Measurements from ENCODE around the gene FAM83G. TPM values are rescaled to one million over a fixed set of nuclear protein-coding genes. Genes with fewer than 3 reads are reported as not detected.

FAM83G gene
- total and polyA plus RNA-seq, 8 donors, result 5.6 to 12.9 (median 9.4) TPM

DNA sequence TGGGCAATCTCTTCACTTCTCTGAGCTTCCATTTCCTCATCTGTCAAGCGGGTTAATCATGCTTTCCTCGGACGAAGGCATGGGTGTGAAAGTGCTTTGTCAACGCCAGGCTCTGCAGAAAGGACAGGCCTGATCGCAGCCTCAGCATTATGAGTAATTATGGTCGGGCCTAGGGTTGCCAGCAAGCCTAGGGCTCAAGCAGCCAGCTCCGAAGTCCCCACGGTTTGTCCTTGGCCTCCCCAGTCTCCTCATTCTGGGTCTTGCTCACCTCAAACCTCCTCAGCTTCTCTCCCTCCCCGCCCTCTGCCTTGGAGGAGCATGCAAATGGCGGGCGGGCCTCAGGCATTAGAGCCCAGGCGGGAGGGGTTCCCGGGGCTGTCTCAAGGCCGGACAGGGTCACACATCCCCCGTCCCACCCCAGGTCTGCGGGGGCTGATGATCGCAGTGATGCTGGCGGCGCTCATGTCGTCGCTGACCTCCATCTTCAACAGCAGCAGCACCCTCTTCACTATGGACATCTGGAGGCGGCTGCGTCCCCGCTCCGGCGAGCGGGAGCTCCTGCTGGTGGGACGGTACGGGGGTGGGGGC is 10.2 kb upstream of the FAM83G start:
- Histone ChIP-seq H3K36me3 (no peaks in the 10 kb centered on the region), H3K4me3 (no peak overlapping the region), H3K9me3 (no peaks in the 10 kb centered on the region), H3K4me1 (no peaks in the 10 kb centered on the region), H3K27me3 (no peaks in the 10 kb centered on the region), H3K27ac (no peak overlapping the region)
- ATAC-seq (no peak), FAIRE-seq (no peak), DNase-seq (peak in 2 of 6 donors; percentile 13 to 47)
- TF ChIP-seq, protein P1, sequence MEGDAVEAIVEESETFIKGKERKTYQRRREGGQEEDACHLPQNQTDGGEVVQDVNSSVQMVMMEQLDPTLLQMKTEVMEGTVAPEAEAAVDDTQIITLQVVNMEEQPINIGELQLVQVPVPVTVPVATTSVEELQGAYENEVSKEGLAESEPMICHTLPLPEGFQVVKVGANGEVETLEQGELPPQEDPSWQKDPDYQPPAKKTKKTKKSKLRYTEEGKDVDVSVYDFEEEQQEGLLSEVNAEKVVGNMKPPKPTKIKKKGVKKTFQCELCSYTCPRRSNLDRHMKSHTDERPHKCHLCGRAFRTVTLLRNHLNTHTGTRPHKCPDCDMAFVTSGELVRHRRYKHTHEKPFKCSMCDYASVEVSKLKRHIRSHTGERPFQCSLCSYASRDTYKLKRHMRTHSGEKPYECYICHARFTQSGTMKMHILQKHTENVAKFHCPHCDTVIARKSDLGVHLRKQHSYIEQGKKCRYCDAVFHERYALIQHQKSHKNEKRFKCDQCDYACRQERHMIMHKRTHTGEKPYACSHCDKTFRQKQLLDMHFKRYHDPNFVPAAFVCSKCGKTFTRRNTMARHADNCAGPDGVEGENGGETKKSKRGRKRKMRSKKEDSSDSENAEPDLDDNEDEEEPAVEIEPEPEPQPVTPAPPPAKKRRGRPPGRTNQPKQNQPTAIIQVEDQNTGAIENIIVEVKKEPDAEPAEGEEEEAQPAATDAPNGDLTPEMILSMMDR (IDR thresholded peaks at IDR 0.05), result no peak
- 72 to 73% methylated on average over 29 of the region's 29 CpGs for WGBS, 2 donors
- intact Hi-C loops (cut with DNase I), result no loop called here

DNA sequence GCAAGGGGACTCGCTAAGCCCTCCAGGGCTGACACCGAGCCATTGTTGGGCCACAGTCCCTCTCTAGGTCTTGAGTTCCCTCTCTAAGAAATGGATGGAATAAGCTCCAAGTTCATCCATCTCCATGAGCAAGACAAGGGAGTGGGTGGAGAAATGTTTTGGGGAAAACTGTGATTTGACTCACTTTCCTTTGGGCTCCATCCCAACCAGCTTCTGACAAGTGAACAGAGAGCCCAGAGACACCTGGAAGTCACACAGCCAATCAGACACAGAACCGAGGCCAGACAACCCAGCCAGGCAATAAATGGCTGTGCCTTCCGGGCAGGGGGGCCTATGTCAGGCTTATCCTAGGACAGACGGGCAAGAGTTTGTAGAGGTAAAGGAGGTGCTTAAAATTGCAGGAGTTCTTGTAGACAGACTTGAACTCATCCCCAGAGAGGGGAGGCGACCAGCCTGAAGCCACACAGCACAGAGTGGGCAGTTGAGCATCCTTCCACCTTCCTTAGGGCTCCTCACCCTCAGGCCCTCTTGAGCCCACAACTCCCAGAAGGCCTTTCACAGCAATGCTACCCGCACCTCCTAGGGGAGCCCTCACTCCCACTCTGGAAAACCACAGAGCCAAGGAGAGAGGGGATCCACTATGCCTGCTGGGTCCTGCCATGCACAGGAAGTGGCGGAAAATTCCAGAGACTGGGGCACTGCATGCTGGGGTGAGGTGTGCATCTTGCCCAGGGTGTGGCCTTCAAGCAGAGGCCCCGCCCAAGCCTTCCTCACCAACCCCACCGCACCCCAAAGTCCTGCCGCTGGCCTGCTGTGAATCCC is 9.5 kb upstream of the FAM83G start:
- Histone ChIP-seq H3K27me3 (no peaks in the 10 kb centered on the region), H3K27ac (no peak overlapping the region), H3K4me1 (no peaks in the 10 kb centered on the region), H3K4me3 (no peak overlapping the region), H3K9me3 (no peaks in the 10 kb centered on the region), H3K36me3 (no peaks in the 10 kb centered on the region)
- DNase-seq, result peak in 2 of 6 donors; percentile 7 to 37
- intact Hi-C loops (cut with DNase I), result no loop called here
- 75 to 85% methylated on average over 11 of the region's 11 CpGs for WGBS, 2 donors
- no peak for ATAC-seq
- TF ChIP-seq, protein P1 (IDR thresholded peaks at IDR 0.05), result no peak
- FAIRE-seq, result no peak

DNA sequence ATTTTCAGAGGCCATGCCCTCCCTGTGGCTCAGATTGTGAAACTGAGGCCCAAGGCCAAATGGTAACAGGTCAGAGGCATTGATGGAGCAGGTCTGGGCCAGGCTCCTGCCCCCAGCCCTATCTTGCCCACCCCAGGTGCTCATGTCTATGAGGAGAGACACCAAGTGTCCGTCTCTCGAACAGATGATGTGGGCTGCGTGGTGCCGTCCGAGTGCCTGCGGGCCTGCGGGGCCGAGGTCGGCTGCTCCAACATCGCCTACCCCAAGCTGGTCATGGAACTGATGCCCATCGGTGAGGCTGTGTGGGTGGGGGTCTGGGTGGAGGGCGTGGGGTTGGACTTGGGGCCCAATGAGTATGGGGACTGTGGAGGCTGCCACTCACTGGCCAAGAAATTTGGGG is 8.7 kb upstream of the FAM83G start:
- H3K4me1 ChIP-seq, result no peaks in the 10 kb centered on the region

DNA sequence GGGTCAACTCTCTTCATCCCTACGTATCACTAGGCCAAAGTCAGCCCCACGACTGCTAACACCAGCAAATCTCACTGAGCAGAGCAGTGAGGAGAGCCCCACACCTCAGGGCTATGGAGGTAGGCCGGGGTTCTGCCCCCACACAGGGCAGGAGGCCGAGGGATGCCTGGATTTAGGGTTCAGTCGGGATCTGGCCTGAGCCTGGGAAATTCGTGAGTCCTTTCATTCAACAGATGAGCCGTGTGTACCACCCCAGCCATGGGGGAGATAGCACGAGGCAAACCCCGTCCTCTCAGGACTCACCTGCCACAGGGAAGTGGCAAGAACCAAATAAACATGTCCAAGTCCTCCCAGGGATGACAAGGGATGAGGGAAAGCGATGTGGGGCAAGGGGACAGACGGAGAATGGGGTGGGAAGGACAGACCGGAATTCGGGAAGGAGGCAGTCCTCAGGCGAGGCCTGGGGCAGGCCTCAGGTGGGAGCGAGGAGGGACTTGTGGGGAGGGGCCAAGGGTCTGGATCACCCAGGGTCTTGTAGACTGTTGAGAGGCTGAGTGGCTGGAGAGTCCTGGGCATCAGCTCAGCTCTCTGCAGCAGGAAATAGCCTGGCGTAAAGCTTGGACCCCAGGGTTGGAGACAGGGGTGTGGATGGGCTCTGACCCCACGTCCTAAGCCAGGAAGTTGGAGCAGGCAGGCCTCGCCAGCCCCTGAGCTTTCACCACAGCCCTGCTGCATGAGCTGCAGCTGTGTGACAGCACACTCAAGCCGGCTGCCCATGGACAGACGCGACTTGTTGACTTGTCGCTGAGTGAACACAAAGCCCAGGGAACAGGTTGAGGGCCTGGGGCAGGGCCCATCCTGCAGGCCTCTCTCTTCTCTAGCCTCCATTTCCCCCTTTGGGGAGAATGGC is 7.9 kb upstream of the FAM83G start:
- ATAC-seq (no peak), FAIRE-seq (no peak), DNase-seq (peak in 2 of 6 donors; percentile 13 to 37)
- TF ChIP-seq, protein P1 (IDR thresholded peaks at IDR 0.05), result no peak
- intact Hi-C loops (cut with DNase I), result no loop called here
- Histone ChIP-seq H3K27ac (no peak overlapping the region), H3K9me3 (no peaks in the 10 kb centered on the region), H3K36me3 (no peaks in the 10 kb centered on the region), H3K4me3 (no peak overlapping the region), H3K27me3 (no peaks in the 10 kb centered on the region), H3K4me1 (no peaks in the 10 kb centered on the region)
- WGBS, 2 donors, result 87 to 92% methylated on average over 22 of the region's 22 CpGs

More for the DNA sequence above, 8.7 kb upstream of the FAM83G start:
- no peaks in the 10 kb centered on the region for H3K9me3 ChIP-seq
- H3K36me3 ChIP-seq, result no peaks in the 10 kb centered on the region
- WGBS, 2 donors, result 91 to 94% methylated on average over 12 of the region's 12 CpGs
- ATAC-seq (no peak), FAIRE-seq (no peak), DNase-seq (peak in 2 of 6 donors; percentile 11 to 60)
- TF ChIP-seq, protein P1 (IDR thresholded peaks at IDR 0.05), result no peak
- H3K4me3 ChIP-seq, result no peak overlapping the region
- no peaks in the 10 kb centered on the region for H3K27me3 ChIP-seq
- no peak overlapping the region for H3K27ac ChIP-seq
- intact Hi-C loops (cut with DNase I), result no loop called here

Data from pancreas (tissue), 10 donors.